HG02870 (cell line): ENCODE data around the gene CDKAL1.
"Not testable (repeated sequence)": the region's sequence is repeated elsewhere in the genome, so short reads cannot be mapped to it uniquely, and the experiment has no call there.

Experiments
- ATAC-seq: cut with Tn5 transposase; IDR thresholded peaks from one replicate; pipeline ENCODE4 v1.9.1; 2021; ENCODE audit warnings: mild to moderate bottlenecking, moderate library complexity; ENCODE audit not compliant: unreplicated experiment

CDKAL1 gene

GRCh38 chr6:21048047-21048446 lies 513.8 kb downstream of the CDKAL1 start:
- ATAC-seq, result no peak

DNA sequence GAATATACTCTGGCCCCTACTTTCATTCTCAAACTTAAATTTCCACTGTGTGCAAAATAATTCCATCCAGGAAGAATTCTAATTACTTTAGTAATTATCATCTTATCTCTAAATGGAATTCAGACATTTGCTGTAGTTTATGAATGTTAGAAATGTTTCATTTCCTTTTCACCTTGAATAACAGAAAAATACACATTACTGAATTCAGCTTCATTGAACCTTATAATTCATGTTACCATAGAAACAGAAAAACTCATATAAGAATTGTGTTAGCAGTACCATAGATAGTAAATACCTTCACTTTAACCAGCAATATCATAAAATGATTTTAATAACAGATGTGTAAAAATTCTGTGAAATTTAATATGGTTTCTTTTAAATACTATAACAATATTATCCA lies 514.9 kb downstream of the CDKAL1 start:
- ATAC-seq, result no peak

- no peak for ATAC-seq
Measured at GRCh38 chr6:21049572-21049971, 515.3 kb downstream of the CDKAL1 start.

- ATAC-seq, result no peak
Measured at GRCh38 chr6:21050935-21051334, 516.7 kb downstream of the CDKAL1 start.

DNA sequence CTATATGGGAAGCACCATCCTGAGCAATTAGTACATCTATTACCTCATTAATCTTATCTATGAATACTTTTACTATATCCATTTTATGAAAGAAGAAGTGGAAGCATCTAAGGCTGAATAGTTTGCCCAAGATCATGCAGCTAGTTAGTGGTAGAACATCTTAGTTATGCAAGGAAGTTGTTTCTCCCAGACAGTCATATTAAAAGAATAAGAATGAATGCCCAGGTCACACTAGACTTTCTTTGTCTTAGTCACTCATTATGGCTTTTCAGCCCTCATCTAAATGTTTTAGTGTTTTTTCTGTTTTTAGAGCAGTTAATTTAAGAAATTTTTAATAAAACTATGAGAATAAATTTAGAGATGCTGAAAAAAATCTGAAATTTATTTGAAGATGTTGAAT lies 517.5 kb downstream of the CDKAL1 start:
- ATAC-seq, result no peak

- no peak for ATAC-seq
Measured at GRCh38 chr6:21053612-21054011, 519.4 kb downstream of the CDKAL1 start.

DNA sequence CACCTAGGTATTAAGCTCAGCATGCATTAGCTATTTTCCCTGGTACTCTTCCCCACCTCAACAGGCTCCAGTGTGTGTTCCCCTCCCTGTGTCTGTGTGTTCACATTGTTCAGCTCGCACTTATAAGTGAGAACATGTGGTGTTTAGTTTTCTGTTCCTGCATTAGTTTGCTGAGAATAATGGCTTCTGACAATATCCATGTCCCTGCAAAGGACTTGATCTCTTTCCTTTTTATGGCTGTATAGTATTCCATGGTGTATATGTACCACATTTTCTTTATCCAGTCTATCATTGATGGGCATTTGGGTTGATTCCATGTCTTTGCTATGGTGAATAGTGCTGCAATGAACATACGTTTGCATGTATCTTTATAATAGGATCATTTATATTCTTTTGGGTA lies 521.2 kb downstream of the CDKAL1 start:
- not testable (repeated sequence) for ATAC-seq

GRCh38 chr6:21061892-21062291 lies 527.6 kb downstream of the CDKAL1 start:
- ATAC-seq, result no peak

GRCh38 chr6:21064756-21065340 lies 530.6 kb downstream of the CDKAL1 start:
- no peak for ATAC-seq

DNA sequence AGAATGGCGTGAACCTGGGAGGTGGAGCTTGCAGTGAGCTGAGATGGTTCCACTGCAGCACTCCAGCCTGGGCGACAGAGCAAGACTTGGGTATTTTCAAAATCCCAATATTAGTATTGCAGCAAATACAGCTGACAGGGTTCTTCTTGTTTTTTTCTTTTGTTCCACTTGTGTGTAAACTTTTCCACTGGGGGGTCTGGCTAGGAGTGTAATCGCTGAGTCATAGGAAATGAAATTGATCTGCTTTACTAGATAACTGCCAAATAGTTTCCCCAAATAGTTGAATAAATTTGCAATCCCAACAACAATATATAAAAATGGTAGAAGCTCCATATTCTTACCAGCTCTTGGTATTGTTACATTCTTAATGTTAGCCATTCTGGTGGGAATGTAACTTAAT lies 533.3 kb downstream of the CDKAL1 start:
- ATAC-seq, result no peak

- ATAC-seq, result no peak
Measured at GRCh38 chr6:21070620-21071019, 536.4 kb downstream of the CDKAL1 start.

- ATAC-seq, result no peak
Measured at GRCh38 chr6:21071780-21072468, 537.7 kb downstream of the CDKAL1 start.

DNA sequence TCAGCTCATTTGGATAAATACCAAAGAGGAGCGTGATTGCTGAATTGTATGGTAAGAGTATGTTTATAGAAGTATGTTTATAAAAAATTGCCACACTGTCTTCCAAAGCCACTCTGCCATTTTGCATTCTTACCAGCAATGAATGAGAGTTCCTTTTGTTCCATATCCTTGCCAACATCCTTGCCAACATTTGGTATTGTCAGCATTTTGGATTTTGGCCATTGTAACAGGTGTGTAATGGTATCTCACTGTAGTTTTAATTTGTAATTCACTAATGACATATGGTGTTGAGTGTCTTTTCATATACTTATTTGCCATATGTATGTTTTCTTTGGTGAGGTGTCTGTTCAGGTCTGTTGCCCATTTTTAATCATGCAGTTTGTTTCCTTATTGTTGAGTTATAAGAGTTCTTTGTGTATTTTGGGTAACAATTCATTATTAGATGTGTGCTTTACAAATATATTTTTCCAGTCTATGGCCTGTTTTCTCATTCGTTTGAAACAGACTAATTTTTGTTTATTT lies 539.1 kb downstream of the CDKAL1 start:
- ATAC-seq, result no peak

- no peak for ATAC-seq
Measured at GRCh38 chr6:21074484-21074883, 540.2 kb downstream of the CDKAL1 start.

- ATAC-seq, result no peak
Measured at GRCh38 chr6:21075986-21076385, 541.7 kb downstream of the CDKAL1 start.

DNA sequence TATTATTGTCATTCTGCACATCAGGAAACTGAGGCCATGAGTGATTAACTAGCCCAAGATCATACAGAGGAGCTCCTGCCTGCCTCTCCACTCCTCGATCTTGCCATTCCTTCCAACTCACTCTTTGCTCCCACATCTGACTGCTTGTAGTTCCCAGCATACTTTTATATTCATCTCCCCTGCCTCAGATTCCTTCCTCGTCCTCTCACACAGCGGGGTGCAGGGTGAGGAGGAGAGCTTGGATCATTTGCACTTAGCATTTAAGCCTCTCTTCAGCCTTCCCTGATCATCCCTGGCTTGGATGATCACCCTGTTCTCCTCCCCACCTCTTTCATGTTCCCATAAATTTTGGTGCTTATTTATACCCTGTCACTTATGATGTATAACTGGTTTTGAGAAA lies 544.2 kb downstream of the CDKAL1 start:
- ATAC-seq, result no peak

DNA sequence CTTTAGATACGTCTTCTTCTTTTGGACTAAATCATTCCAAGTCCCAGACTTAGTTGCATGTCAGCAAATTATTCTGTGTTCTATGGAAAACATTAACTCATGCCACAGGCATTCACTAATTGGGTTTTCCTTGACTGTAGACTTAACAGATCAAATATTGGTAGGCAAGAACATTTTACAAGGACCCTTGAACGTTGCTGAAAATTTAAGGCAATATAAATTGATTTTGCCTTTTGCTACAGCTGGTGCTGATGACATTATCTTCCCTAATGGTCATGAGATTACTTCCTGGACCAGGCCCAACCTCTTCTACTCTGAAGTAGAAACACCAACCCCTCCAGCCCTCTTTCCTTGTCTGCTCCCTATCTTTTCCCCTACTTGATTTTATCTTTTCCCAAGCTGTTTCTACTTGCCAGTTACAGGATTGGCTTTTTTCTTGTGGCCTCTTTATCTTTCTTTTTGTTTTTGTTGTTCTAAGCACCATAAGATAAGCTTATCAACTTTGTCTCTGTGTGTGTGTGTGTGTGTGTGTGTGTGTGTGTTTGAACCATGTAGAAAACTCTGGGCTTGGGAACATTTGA lies 545.3 kb downstream of the CDKAL1 start:
- no peak for ATAC-seq

- no peak for ATAC-seq
Measured at GRCh38 chr6:21080221-21080620, 546.0 kb downstream of the CDKAL1 start.

DNA sequence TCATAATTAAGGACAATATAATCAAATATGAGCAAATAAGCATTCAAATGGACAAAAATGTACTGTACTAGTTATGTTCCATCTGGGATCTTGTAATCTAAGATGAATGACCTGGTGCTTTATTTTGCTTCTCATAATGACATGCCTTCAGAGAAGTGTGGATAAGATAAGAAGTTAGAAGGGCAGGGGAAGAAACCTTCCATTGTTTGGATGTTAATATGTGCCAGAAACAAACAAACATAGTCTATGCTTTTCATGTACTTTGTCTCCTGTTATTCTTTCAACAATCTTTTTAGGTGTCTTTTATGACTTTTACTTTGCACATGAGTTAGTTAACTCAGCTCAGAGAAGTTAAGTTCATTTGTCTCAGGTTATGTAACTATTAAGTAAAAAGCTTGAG lies 547.8 kb downstream of the CDKAL1 start:
- no peak for ATAC-seq

- ATAC-seq, result no peak
Measured at GRCh38 chr6:21083708-21084107, 549.5 kb downstream of the CDKAL1 start.

GRCh38 chr6:21084656-21085055 lies 550.4 kb downstream of the CDKAL1 start:
- ATAC-seq, result no peak

GRCh38 chr6:21085211-21085610 lies 551.0 kb downstream of the CDKAL1 start:
- no peak for ATAC-seq
